HG02623 (cell line): ENCODE results near the gene IPPK.
A peak's percentile ranks its signal among the peaks of the same experiment; 100 is the strongest.

ENCODE experiments used
- ATAC-seq: cut with Tn5 transposase; IDR thresholded peaks from one replicate; pipeline ENCODE4 v1.9.1; 2021; ENCODE audit warnings: moderate library complexity; ENCODE audit not compliant: unreplicated experiment

Gene IPPK, protein sequence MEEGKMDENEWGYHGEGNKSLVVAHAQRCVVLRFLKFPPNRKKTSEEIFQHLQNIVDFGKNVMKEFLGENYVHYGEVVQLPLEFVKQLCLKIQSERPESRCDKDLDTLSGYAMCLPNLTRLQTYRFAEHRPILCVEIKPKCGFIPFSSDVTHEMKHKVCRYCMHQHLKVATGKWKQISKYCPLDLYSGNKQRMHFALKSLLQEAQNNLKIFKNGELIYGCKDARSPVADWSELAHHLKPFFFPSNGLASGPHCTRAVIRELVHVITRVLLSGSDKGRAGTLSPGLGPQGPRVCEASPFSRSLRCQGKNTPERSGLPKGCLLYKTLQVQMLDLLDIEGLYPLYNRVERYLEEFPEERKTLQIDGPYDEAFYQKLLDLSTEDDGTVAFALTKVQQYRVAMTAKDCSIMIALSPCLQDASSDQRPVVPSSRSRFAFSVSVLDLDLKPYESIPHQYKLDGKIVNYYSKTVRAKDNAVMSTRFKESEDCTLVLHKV

DNA sequence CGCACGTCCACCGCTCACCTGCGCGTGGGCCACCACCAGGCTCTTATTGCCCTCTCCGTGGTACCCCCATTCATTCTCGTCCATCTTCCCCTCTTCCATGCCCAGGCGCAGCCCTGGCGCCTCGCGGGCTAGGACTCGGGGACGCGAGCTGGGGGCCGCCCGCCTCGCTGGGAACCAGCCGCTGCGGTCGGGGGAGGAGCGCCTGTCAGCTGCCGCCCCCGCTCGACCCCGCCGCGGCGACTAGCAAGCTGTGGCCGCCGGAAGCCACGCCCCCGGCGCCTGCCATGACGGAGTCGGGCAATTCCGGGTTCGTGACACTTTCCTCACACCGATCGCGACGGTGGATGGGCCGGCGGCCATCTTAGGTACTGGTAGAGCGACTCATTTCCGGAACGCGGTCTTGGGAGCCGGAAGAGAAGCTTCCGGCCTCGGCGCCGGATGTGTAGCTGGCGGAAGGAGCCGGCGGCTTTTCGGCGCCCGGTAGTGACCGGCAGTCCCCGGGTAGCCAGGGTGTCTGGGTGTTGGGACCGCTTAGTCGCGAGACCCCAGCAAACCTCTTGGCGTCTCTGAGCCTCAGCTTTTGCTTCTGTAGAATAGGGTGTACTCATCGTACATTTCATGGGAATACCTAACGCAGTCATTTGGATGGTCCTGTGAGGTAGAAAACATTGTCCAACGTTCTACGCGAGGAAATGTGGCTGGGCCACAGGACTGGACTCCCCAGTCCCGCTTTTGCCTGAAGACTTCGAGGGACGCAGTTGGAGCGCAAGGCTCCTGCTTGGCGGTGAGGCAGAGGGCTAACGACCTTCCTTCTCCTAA, at the start of gene IPPK:
IPPK (minus strand) TSS at position 242 of the 819 bp plus-strand sequence; CDS start at position 99, 143 bp downstream.
- ATAC-seq, result peak; percentile 96

DNA sequence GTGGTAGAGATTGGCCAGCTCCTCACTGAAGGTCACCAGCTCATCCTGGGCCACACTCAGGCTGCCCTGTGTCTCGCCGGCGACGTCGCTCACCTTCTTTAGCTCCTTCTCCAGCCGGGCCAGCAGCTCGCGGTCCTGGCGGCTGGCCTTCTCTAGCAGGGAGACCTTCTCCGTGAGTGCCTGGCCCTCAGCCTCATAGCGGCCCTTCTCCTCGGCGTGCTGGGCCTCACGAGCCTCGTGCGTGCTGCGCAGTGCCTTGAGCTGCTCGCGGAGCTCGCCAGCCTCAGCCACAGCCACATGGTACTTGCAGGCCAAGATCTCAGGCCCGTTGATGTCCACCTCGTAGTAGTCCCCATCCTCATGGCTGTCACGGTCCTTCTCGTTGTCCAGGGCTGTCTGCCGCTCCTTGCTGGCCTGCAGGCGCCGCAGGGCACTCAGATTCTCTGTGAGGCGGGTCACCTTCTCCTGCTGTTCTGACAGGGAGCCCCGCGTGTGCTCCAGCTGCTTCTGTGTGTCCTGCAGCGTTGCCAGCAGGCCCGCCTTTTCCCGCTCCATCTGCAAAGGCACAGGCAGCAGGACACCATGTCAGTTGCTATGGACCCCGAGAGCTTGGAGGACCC, 49.2 kb upstream of the IPPK start:
- no peak for ATAC-seq

DNA sequence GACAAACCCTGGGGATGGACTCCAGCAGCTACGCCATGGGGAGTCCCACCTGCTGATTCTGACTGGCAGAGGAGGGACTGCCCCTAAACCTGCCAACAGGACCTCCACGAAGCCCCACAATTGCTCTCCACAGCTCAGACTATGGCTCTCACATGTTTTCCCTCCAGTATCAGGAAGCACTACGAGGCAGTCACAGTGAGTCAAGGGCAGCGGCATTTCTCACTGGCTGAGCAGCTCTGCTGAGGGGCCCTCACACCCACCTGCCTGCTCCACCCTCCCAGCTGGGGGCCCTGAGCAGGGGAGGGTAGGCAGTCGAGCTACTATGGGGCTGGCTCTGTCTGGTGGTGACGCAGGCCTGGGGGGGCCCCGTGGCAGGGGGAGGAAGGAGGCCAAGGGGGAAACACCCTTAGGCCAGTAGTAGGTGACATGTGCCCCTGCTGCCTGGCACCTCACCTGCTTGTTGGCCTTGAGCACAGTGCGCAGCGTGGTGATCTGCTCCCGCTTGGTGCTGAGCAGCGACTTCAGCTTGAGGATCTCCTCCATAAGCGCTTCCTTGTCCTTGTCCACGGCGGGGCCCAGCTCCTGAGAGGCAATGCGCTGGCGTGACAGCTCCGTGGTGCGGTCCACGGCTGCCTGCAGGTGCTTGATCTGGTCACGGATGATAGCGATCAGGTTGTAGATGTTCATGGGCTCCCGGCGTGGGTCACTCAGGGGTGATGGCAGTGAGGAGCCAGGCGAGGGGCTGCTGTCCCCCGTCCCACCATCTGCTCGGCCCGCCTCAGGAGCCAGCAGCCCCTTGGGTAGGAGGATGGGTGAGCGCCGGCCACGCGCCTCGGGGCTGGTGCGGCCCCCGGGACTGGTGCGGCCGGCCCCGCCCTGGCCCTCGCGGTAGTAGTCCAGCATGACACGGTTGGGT, 48.4 kb upstream of the IPPK start:
- no peak for ATAC-seq

DNA sequence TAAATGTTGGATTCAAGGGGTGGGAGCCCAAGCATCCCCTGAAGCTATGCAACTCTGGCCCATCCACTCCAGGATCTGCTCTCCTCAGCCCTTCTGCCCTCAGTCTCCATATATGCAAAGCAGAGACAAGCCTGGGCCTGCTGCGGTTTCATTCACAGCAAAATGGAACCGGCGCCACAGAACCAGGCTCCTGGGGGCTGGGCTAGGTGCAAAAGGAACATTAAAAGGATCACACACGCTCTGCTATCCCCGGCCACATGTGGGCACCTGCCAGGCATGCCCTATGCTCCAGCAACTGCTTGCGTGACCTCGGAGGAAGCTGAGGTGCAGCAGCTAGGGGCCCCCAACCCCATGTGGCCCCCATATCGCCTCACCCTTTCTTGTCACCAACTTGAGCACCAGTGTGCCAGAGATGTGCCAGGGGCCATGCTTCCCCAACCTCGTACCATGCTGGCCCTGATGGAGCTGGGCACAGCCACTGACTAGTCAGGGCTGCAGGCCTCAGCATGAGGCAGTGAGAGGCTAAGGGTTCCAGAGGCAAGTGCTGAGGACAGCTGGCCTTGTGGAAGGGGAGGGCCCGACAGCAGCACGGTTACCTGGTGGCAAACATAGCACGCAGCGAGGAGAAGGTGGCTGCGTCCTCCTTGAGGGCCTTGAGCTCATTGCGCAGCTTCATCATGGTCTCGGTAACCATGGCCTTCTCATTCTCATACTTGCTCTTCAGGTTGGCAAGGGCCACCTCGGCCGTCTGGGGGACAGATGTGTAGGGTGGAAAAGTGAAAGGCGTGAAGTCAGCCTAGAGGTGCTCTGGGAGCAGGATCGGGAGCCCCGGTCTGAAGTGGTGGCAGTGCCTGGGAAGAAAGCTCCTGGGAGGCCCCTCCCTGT, 47.5 kb upstream of the IPPK start:
- no peak for ATAC-seq

DNA sequence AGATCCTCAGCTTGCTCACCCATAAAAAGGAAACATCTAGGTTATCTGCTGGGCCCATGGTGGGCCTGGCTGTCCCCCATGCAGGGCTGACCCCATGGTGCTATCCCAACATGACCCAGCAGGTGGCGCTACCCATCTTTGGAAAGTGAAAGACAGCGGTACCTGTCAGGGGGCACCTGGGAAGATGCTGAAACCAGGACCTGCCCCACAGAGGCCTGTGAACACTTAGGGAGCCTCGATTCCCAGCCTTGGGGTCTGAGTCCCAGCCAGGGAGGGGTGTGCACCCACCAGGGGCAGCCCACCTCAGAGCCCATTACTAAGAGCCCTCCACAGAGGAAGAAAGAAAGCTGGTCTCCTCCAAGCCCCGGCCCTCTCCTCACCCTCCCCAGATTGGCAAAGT, 46.6 kb upstream of the IPPK start:
- no peak for ATAC-seq

DNA sequence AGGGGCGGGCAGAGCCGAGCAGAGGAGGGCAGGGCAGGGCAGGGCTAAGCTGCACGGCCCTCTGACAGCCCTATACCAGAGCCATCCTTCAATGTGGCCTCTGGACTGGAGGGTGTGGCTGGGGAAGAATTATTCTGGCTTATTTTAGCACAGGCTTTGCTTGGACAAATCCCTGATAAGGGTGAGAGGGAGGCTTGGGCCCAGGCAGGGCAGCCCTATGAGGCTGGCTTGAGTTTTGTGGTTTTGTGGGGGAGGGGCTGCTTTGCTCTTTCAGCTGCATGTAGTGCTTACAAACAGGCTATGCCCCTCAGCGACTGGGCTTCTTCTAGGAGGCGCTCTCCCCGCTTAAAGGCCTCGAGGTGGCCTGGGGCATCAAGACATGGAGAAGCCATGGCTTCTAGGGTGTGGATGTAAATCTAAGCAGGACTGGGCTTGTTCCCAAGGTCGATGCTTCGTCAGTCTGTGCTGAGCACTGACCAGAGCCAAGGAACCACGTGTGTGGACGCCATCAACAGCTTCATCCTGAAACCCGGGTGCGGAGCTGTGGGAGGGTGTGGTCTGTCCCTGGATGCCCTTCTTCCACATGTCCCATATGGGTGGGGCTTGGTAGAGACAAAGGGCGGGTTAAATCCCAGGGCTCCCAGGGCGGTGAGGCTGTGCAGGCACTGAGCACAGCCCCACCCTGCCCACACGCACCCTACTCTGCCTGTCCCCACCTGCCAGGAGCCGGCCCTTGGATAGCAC, 45.7 kb upstream of the IPPK start:
- no peak for ATAC-seq

DNA sequence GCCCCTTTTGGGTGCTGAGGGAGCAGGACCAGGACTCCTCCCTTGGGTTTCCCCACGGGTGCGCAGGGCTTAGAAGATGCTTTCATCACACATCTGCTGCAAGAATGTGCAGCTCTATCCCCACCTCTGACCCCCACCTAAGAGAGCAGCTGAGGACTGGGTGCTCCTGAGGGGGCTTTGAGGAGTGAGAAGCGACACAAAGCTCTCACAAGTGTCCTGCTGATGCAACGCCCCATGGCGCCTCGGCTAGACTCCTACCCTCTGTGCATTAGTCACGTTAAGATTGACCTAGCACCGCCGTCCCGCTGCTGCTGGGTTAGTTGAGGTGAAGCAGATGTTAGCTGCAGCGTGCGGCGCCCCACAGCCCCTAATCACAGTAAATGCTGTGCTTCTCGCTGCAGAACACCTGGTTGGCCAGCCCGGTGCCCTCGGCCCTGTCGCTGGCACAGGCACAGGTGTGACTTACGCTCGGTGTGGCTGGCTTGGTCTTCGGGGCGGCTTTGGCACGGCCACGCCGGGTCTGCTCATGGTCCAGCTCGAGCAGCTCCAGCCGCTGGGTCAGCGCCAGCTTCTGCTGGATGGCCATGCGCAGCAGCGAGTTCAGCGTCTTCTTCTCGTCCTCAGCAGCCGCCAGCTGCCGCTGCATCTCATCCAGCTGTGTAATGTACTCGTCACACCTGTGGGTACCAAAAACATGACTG, 45.0 kb upstream of the IPPK start:
- ATAC-seq, result no peak

DNA sequence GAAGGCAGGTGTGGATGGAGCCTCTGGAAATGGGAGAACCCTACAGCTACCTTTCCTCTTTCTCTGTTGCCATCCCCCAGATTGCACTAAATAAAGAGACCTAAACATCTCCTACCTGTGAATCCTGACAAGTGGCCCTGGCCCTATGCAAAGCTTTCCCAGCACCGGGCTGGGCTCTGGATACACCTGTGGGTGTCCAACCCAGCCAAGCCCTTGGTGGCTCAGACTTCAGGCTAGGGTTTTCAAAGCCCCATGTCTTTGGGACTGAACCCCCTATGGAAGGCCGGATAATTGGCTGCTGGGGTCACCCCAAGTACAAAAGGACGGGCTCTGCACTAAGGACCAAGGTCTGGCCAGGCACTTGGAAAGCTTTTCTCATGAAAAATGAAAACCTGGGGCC, 44.1 kb upstream of the IPPK start:
- ATAC-seq, result no peak

DNA sequence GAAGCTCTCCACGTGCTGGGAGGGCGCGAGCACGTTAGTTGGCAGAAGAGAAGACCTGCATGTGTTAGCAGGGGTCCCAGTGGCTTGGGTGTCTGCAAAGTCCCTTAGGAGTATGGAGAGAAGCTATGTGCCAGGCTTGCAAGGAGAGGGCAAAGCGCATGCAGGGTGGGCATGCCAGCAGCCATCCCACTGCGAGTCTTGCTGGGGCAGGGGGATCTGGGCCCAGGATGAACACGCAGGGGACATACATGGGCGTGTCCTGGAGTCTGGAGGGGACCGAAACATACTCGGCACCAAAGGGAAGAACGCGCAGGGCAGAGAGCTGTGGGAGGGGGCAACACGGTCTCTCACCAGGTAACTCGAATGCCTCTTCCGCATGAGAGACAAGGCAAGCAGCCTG, 43.6 kb upstream of the IPPK start:
- no peak for ATAC-seq

DNA sequence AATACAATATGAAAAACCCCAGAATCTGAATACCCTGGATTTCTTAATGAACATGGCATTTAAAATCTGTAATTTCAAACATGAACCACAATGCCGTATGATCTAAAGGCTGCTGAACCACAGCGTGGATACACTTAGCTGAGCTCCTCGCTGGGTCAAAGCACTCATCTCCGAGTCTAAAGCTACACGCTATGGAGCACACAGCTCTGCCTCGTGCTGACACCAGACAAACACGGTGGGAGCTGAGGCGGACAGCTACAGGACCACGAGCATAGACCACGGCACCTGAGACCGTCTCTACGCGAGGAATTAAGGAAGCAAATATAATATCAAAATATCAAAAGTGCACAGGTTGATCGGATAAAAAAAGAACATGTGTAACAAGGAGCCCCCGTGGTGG, 42.8 kb upstream of the IPPK start:
- ATAC-seq, result no peak

DNA sequence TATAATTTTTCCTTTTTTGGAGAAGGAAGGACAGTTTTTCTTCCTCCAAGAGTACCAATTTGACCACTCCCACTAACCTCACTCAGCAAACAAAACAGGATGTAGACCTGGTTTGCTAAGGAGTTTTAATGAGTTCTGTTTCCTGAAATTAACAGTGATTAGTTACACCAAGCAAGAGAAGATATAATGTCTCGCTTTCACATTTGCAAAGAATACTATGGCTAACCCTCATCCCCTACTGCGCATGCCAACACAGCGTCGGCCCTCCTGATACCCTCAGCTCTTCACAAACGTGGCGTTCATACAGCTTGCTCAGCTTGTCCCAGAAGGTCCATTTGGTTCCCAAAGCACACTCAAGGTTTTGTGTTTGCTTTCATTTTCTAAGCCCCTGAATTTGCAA, 41.9 kb upstream of the IPPK start:
- no peak for ATAC-seq

DNA sequence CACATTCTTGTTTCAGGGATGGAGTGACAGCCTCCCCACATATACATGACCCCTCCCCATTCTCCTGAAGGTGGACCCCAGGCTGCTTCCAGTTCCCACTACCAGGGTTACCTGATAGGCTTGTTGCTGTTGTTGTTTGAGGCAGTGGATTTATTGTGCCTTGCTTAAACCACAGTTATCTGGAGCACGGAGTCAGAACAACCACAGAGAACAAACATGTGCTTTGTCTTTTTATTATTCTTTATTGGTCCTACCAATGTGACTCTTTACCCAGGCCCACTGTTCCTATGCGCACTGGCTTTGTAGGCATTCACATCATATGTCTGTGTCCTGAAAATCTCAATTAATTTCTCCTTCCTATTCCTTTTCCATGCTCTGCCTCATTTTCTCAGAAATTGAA, 41.2 kb upstream of the IPPK start:
- ATAC-seq, result no peak

DNA sequence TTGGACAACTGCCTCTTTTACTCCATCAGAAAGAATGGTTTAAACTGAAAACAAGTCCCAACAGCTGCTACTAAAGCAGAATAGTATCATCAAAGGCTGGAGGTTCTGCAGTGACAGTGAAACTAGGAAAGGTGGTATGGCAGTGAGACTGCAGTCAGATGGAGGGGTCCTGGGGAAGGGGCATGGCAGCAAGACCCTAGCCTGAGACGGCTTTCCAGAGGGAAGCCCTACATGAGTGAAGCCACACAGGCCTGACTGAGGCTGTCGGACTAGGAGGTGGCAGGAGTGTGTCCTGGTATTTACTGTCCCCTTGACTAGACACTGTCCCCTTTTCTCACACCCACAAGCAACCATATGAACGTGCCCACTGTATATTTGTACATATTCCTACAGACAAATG, 40.4 kb upstream of the IPPK start:
- no peak for ATAC-seq

DNA sequence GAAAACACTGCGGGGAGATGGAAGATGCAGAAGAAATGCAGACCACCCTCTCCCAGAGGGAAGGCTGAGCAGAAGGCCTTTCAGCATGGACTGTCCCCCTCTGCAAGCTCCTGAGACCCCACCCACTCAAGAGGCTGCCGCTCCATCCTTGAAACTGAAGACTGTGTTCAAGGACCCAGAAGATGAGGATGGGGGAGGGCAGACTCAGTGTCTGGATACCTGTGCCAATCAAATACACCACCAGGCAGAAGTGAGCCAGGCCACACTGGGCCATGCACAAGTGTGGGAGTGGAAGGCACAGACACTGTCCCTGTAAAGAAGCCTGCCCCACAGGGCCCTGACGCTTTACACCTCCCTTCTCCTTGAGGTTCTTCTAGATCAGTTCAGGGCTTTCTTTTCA, 40.0 kb upstream of the IPPK start:
- ATAC-seq, result no peak

DNA sequence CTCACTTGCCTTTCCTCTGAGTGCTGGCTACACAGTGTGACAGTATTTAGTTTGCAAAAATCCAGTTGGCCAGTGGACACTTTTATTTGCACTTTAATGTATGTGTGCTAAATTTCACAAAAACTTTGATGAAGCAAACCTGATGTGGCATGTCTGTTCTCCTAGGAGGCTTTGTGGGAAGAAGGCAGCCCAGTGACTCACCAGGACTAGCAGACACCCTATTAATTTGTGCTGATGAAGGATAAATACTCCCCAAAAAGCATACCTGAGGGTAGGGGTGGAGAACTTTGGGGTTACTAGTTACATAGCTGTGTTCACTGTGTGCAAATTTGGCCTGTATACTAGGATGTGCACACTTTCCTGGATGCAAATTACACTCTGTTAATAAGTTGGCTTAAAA, 39.3 kb upstream of the IPPK start:
- no peak for ATAC-seq

DNA sequence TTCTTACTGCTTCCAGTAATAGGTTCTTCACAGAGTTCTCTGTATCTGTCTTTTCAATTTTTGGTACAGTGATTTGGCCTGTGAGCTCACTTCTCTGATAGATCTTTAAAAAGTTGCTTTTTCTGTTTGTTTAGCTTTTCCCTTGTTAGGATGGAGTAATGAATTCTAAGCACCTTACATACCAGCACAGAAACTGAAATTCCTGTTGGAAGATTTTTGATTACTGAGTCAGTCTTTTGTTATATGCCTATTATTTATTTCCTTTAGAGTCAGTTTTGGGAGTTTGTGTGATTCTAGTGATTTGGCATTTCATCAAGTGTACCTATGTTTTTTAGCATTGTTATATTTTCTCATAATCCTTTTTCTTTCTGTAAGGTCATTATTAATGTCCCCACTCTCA, 37.6 kb upstream of the IPPK start:
- ATAC-seq, result no peak

DNA sequence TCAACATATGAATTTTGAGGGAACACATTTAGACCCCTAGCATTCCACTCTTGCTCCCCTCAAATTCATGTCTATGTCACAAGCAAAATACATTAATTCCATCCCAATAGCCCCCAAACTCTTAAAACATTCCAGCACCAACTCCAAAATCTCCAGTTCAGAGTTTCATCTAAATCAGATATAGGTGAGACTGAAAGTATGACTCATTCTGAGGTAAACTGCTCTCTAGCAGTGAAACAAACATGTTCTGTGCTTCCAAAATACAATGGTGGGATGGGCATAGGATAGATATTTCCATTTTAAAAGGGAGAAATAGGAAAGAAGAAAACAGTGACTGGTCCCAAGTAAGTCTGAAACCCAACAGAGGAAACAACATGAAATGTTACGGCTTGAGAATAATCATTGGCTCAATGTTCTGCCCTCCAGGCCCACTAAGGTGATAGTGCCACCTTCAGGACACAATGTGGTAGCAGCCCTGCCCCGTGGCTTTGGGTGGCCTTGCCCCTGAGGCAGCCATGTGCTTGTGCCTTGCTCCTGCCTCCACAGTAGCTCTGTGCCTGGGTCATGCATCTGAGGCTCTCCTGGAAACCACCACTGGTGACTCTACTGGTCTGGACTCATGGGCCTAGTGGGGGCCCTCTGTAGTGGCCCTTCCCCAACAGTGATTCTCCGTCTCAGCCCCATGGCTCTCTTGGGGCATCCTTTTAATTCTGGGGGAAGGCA, 36.4 kb upstream of the IPPK start:
- no peak for ATAC-seq

DNA sequence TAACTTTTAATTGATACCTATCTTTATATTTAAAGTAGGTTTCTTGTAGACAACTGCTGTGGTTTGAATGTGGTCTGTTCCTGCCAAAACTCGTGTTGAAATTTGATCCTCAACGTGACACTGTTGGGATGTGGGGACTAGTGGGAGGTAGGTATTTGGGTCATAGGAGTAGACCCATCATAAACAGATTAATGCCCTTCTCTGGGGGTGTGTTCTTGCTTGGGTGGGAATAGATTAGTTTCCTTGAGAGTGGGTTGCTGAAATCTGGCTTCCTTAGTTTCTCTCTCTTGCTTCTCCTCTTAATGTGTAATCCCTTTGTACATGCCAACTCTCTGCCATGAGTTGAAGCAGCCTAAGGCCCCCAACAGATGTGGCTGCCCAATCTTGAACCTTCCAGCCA, 34.6 kb upstream of the IPPK start:
- no peak for ATAC-seq
